RKO (cell line): ENCODE results near the gene PRRG3.

Source experiments
- DNase-seq: peaks from one replicate; pipeline ENCODE4 v3.0.0-alpha.2; 2016; ENCODE audit warnings: low spot score

Gene PRRG3

DNA sequence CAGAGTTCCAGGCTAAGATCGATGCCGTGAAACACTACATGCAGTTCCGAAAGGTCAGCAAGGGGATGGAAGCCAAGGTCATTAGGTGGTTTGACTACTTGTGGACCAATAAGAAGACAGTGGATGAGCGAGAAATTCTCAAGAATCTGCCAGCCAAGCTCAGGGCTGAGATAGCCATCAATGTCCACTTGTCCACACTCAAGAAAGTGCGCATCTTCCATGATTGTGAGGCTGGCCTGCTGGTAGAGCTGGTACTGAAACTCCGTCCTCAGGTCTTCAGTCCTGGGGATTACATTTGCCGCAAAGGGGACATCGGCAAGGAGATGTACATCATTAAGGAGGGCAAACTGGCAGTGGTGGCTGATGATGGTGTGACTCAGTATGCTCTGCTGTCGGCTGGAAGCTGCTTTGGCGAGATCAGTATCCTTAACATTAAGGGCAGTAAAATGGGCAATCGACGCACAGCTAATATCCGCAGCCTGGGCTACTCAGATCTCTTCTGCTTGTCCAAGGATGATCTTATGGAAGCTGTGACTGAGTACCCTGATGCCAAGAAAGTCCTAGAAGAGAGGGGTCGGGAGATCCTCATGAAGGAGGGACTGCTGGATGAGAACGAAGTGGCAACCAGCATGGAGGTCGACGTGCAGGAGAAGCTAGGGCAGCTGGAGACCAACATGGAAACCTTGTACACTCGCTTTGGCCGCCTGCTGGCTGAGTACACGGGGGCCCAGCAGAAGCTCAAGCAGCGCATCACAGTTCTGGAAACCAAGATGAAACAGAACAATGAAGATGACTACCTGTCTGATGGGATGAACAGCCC lies 48.6 kb downstream of the PRRG3 start:
- DNase-seq: no peak

DNA sequence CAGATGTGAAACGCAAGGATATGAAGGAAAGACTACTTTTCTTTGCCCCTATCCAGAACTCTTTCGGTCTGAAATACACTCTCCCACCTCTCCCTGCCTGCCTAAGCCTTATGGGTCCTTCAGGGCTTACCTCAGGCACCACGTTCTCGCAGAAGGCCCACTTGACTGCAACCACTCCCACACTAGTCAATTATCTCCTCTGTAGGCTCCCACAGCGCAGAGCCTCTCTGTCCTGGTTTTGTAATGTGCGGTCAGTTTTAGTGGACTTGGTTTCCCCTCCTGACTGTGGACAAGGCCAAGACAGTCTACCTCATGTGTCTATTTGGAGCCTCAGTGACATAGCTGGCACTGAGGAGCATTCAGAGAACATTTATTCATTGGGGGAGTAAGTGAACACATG lies 50.4 kb downstream of the PRRG3 start:
- no peak for DNase-seq

DNA sequence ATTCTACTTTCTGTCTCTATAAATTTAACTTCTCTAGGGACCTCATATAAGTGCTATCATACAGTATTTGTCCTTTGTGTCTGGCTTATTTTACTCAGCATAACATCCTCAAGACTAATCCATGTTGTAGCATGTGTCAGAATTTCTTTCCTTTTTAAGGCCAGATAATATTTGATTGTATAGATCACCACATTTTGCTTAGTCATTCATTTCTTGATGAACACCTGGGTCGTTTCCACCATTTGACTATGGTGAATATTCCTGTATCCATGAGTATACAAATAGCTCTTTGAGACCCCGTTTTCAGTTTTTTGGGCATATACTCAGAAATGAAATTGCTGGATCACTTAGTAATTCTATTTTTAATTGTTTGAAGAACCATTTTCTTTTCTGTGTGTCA lies 51.2 kb downstream of the PRRG3 start:
- no peak for DNase-seq

DNA sequence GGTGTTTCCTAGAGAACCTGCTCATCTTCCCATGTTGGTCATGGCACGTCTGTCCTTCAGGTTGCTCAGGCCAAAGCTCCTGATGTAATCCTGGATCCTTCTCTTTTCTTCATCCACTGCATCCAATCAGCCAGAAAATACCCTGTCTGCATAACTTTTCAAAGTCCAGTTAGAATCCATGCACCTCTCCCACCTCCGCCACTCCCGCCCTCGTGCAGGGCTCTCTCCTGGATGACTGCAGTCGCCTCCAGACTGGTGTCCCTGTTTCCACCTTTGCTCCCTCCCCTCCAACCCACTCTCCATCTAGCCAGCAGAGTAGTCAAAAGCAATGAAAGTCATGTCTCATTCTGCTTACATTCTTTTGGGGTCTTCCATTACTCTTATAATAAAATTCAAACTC lies 55.3 kb downstream of the PRRG3 start:
- DNase-seq: no peak

DNA sequence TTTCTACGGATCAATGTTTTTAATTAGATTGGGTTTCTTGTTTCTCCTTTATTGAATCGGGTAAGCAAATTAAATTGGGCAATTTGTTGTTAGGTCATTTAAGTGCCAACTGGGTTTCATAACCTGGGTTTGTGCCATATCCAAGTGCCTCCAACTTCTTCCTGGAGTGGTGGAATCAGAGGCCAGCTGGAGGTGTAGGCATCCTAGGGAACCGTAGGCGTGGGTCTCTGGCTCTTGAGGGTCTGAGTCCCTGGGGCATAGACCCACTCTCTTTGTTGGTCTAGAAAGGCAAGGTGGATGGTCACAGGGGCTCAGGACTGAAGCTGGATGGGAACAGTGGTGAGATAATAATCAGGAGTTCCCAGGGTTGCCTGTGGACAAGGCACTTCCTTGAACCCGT lies 57.6 kb downstream of the PRRG3 start:
- DNase-seq: no peak

DNA sequence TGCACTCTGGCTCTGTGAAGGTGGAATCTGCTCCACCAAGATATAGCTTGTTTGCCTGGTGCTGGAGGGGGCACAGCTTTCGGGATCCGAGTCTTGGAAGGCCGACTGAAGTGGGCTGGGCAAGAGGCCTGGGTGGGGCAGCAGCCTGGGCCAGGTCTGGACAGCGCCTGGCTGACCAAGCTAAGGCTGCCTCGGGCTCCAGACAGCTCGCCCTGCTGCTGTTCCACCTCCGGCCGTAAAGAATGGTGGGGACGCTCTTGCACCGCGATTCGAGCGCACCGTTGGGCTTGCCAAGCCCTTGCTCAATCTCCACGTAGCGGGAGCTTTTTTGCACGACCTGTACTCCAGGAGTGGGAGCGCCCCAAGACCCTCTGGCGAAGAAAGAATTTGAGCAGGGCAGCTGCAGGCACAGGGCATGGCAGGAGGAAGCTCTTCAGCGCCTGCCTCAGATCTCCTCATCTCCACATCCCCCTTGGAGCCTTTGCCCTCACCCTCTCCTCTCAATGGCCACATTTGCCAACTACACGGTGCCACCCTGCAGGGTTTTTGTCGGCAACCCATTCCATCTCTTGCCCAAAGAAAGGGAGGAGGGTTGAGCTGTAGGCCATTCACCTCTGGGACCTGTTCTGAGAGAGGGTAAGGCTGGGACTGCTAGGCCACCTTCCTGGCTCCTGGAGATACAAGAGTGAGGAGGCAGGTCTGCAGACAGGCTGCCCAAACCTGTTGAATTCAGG lies 58.2 kb downstream of the PRRG3 start:
- peak; percentile 41 for DNase-seq

DNA sequence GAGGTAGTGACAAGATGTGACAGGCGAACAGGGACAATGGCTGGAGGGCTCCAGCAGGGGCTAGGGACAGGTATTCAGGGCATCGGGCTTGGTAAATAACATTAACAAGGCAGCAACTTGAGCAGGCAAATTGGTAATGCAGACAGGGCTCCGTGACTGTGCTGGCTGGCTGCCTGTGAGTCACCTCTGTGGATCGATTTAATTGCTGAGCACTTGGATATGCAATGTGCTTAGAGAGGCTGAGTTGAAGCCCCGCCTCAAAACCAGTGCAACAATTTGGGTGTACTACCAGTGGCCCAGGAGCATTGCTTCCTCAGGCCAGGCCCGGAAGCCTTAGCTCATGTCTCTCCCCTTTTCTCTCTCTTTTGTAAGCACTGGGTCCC lies 58.8 kb downstream of the PRRG3 start:
- DNase-seq: peak; percentile 3

DNA sequence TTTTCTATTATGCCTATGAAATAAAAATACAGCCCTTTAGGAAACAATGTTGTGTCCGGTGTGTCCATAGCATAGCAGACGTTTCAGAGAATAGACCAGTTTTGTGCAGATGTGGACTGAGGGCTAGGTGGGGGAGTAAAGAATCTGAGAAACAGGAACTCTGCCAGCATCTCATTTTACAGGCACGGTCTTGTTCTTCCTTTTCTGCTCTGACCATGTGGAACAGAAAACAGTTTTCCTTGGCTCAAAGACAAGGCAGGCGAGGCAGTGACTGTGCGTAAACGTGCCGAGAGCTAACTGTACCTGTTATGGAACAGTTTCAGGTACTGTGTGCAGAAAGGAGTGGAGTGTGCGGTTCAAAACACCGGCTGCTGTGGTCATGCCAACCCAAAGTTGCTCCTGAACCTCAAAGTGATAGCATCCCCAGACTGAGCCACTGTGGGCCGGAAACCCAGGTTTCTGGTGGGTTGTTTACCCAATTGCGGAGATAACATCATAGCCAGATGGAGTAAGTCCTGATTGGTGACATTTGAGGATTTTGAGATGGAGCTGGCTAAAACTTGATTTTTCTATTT lies 59.5 kb downstream of the PRRG3 start:
- DNase-seq: no peak
